HG03520 (cell line): ENCODE data around the gene CBX6.

Experiments
- ATAC-seq: cut with Tn5 transposase; IDR thresholded peaks from one replicate; pipeline ENCODE4 v1.9.1; 2021; ENCODE audit warnings: mild to moderate bottlenecking, moderate library complexity; ENCODE audit not compliant: unreplicated experiment

The CBX6 gene

GRCh38 chr22:38873469-38874411 lies 1.7 kb upstream of the CBX6 start:
- ATAC-seq, result no peak

- ATAC-seq, result no peak
Observed at GRCh38 chr22:38872831-38873248, 824 bp upstream of the CBX6 start.

- ATAC-seq, result peak; percentile 14
Observed at GRCh38 chr22:38871360-38872171, 450 bp downstream of the CBX6 start.

- ATAC-seq, result no peak
Observed at GRCh38 chr22:38870791-38871359, 1.1 kb downstream of the CBX6 start.

GRCh38 chr22:38870312-38870741 lies 1.7 kb downstream of the CBX6 start:
- no peak for ATAC-seq

GRCh38 chr22:38869663-38870062 lies 2.4 kb downstream of the CBX6 start:
- ATAC-seq, result no peak

GRCh38 chr22:38868886-38869381 lies 3.1 kb downstream of the CBX6 start:
- ATAC-seq, result no peak

GRCh38 chr22:38868286-38868721 lies 3.7 kb downstream of the CBX6 start:
- no peak for ATAC-seq

- no peak for ATAC-seq
Observed at GRCh38 chr22:38867471-38868285, 4.3 kb downstream of the CBX6 start.

- ATAC-seq, result no peak
Observed at GRCh38 chr22:38867124-38867455, 4.9 kb downstream of the CBX6 start.

GRCh38 chr22:38866399-38867123 lies 5.5 kb downstream of the CBX6 start:
- ATAC-seq, result no peak

GRCh38 chr22:38866024-38866398 lies 6.0 kb downstream of the CBX6 start:
- ATAC-seq, result no peak

GRCh38 chr22:38865201-38866023 lies 6.6 kb downstream of the CBX6 start:
- no peak for ATAC-seq

- ATAC-seq, result no peak
Observed at GRCh38 chr22:38864361-38865191, 7.4 kb downstream of the CBX6 start.

GRCh38 chr22:38863531-38864131 lies 8.4 kb downstream of the CBX6 start:
- no peak for ATAC-seq

- no peak for ATAC-seq
Observed at GRCh38 chr22:38862375-38863329, 9.4 kb downstream of the CBX6 start.

- ATAC-seq, result no peak
Observed at GRCh38 chr22:38861927-38862326, 10.1 kb downstream of the CBX6 start.
